SK-N-SH (cell line): ENCODE measurements around the gene EID3. TPM values are rescaled to one million over a fixed set of nuclear protein-coding genes. Genes with fewer than 3 reads are reported as not detected.
"Not testable (repeated sequence)": the region's sequence is repeated elsewhere in the genome, so short reads cannot be mapped to it uniquely, and the experiment has no call there.

Experiments
- CTCF ChIA-PET: fragments of 300-600, 350-600 bp; formaldehyde crosslinking; extraction: SDS; loops from one replicate; lab custom pipeline; 2021; lab: Yijun Ruan, JAX
- POLR2A ChIA-PET: fragments of 350-600 bp; sonication (Branson Sonifier 250); formaldehyde crosslinking; extraction: SDS; loops from one replicate; lab custom pipeline; 2020; ENCODE audit warnings: antibody characterized with exemption, inconsistent platforms; lab: Yijun Ruan, JAX
- DNase-seq: peaks from one replicate; pipeline ENCODE4 v3.0.0; 2012
- H2AFZ ChIP-seq: fragments of 200-600 bp; sonication (generic); 2 replicates; pipeline ENCODE4 v1.8.1; 2016; ENCODE audit warnings: antibody characterized with exemption, mild to moderate bottlenecking, low read depth
- H3F3A ChIP-seq: fragments of 200-600 bp; sonication (generic); replicated peaks from 2 replicates; pipeline ENCODE3; 2016; ENCODE audit warnings: antibody characterized with exemption, mild to moderate bottlenecking; ENCODE audit not compliant: insufficient read depth
- H3K27ac ChIP-seq, 2 experiments: fragments of 200-500 bp in 1 of 2; fragments of 200-600 bp in 1 of 2; sonication (Bioruptor generic) in 1 of 2; sonication (generic), shearing (Covaris generic) in 1 of 2; 2 replicates each; pipeline versions ENCODE4 v1.5.1 to v1.6.1; 2014 to 2016; ENCODE audit warnings: low read depth in 2 of 2, inconsistent platforms in 1 of 2, low read length in 1 of 2, mild to moderate bottlenecking in 1 of 2, mixed read lengths in 1 of 2
- H3K27me3 ChIP-seq: fragments of 200-600 bp; sonication (generic), shearing (Covaris generic); 2 replicates; pipeline ENCODE4 v1.6.1; 2016; ENCODE audit warnings: mixed run types; ENCODE audit not compliant: insufficient read depth
- H3K36me3 ChIP-seq, 2 experiments: fragments of 200-500 bp in 1 of 2; fragments of 200-600 bp in 1 of 2; sonication (Bioruptor generic) in 1 of 2; sonication (generic) in 1 of 2; replicated peaks in 1 of 2; 2 replicates each; pipeline versions ENCODE3 to v1.5.1; 2014 to 2016; ENCODE audit warnings: low read length in 1 of 2, mild to moderate bottlenecking in 1 of 2; ENCODE audit not compliant: insufficient read depth in 2 of 2, control insufficient read depth in 1 of 2
- H3K4me1 ChIP-seq, 2 experiments: fragments of 200-500 bp in 1 of 2; fragments of 200-600 bp in 1 of 2; sonication (Bioruptor generic) in 1 of 2; sonication (generic), shearing (Covaris generic) in 1 of 2; 2 replicates each; pipeline versions ENCODE4 v1.5.1 to v1.6.1; 2014 to 2016; ENCODE audit warnings: low read depth in 1 of 2, low read length in 1 of 2, mixed run types in 1 of 2; ENCODE audit not compliant: insufficient read depth in 2 of 2, control insufficient read depth in 1 of 2
- H3K4me2 ChIP-seq: fragments of 200-600 bp; sonication (generic), shearing (Covaris generic); 2 replicates; pipeline ENCODE4 v1.6.1; 2017; ENCODE audit warnings: mixed run types
- H3K4me3 ChIP-seq, 2 experiments: fragments of 200-500 bp in 1 of 2; fragments of 200-600 bp in 1 of 2; sonication (Bioruptor generic) in 1 of 2; sonication (generic), shearing (Covaris generic) in 1 of 2; 2 replicates each; pipeline versions ENCODE4 v1.5.1 to v1.8.1; 2014 to 2016; ENCODE audit warnings: low read depth in 2 of 2, inconsistent platforms in 1 of 2, low read length in 1 of 2, mild to moderate bottlenecking in 1 of 2, mixed read lengths in 1 of 2, moderate library complexity in 1 of 2
- H3K79me2 ChIP-seq: fragments of 200-600 bp; sonication (generic); 2 replicates; pipeline ENCODE4 v1.8.1; 2017; ENCODE audit warnings: mild to moderate bottlenecking; ENCODE audit not compliant: insufficient read depth
- H3K9ac ChIP-seq: fragments of 200-600 bp; sonication (generic); 2 replicates; pipeline ENCODE4 v1.6.1; 2017; ENCODE audit warnings: mixed run types
- H3K9me2 ChIP-seq: fragments of 200-600 bp; sonication (generic); 2 replicates; pipeline ENCODE4 v1.6.1; 2017; ENCODE audit warnings: mixed run types
- H3K9me3 ChIP-seq: fragments of 200-600 bp; sonication (generic); 2 replicates; pipeline ENCODE4 v1.6.1; 2017; ENCODE audit warnings: mixed run types, mild to moderate bottlenecking, moderate library complexity
- H4K20me1 ChIP-seq: fragments of 200-600 bp; sonication (generic); 2 replicates; pipeline ENCODE4 v1.6.1; 2017; ENCODE audit warnings: mild to moderate bottlenecking, mixed run types; ENCODE audit not compliant: insufficient read depth
- MEF2A ChIP-seq: IDR thresholded peaks from 2 replicates; pipeline ENCODE4 v1.4.0; 2012; ENCODE audit warnings: low read depth, borderline replicate concordance
- NRF1 ChIP-seq: IDR thresholded peaks from 2 replicates; pipeline ENCODE4 v1.6.1; 2012; ENCODE audit warnings: low read depth, mild to moderate bottlenecking, low read length
- RAD21 ChIP-seq: IDR thresholded peaks from 2 replicates; pipeline ENCODE4 v1.6.1; 2012; ENCODE audit warnings: mild to moderate bottlenecking, low read length
- RFX5 ChIP-seq: IDR thresholded peaks from 2 replicates; pipeline ENCODE4 v1.6.1; 2012; ENCODE audit warnings: mild to moderate bottlenecking, improper control_type of control experiment, low read length
- SMC3 ChIP-seq: IDR thresholded peaks from 2 replicates; pipeline ENCODE4 v1.6.1; 2012; ENCODE audit warnings: low read depth, low read length, improper control_type of control experiment
- WGBS: methylation state at CpG from one replicate; pipeline ENCODE4 v1.1.6; 2017; ENCODE audit warnings: low lambda C conversion rate; 5-methylcytosine and 5-hydroxymethylcytosine counted together
- polyA plus RNA-seq, 3 experiments: library from polyadenylated mRNA; depleted of rRNA; stranded (reverse); fragments of >200 nt; gene quantifications; 2 replicates each; pipeline ENCODE4 v1.2.3, GENCODE V29; 2012
- TF ChIP-seq, protein P1 (sequence below): IDR thresholded peaks from 2 replicates; pipeline ENCODE4; 2012
- TF ChIP-seq, protein P2 (sequence below): fragments of 200-600 bp; sonication (generic); IDR thresholded peaks from 2 replicates; pipeline ENCODE4 v1.6.1; 2017; ENCODE audit warnings: antibody characterized with exemption, mild to moderate bottlenecking, moderate library complexity

The EID3 gene
- polyA plus RNA-seq, 1 of the 3 experiments (the other 2 are of a cell fraction): 0.92 TPM

DNA sequence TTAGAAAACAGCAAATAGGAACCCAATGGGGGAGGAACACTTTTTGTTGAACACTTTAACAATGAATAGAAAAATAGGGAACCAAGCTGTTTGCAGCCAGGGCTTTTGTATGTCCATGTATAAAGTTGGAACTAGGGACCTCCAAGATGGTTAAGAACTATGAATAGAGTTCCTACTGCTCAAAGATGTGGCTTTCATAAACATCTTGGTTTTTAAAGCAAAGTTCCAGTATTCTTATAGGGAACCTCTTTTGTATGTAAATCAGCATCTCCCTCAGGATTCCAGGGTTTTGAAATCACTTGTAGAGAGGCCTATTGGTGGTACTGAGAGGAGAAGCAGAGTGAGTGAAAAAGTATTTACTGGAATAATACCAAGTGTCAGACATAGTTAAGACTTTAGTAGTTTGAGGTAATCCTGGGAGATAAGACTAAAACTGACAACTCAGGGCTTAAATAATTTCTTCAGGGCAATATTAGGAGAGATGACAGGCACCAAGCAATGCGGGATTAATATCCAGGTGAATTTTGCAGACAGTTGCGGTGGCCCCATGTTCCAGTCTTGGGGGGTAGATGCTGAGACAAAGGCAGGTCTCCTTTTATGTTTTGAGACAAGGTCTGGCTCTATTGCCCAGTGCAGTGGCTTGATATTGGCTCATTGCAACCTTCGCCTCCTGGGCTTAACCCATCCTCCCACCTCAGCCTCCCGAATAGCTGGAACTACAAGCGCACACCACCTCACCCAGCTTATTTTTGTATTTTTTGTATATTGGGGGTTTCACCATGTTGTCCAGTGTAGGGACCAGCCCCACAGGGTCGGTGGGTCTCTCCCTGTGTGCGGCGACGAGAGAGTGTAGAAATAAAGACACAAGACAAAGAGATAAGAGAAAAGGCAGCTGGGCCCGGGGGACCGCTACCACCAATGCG lies 10.4 kb upstream of the EID3 start:
- Histone ChIP-seq H4K20me1 (peaks cover 84% of the 10 kb centered on the region), H3K4me1 (peaks cover 7 to 10% of the 10 kb centered on the region in 2 experiments; a peak in 3 of 4 replicates), H3K36me3 (peaks cover 34 to 53% of the 10 kb centered on the region in 2 experiments), H3K27ac (no peak overlapping the region), H3K27me3 (no peaks in the 10 kb centered on the region), H3K9ac (no peak overlapping the region), H3K79me2 (peaks cover 98% of the 10 kb centered on the region), H3K9me3 (no peaks in the 10 kb centered on the region), H3K4me3 (no peak overlapping the region), H3K9me2 (no peaks in the 10 kb centered on the region), H3K4me2 (no peak overlapping the region), H3F3A (no peaks in the 10 kb centered on the region), H2AFZ (no peak overlapping the region)
- WGBS: 73% methylated on average over 12 of the region's 12 CpGs
- TF ChIP-seq, protein P1, sequence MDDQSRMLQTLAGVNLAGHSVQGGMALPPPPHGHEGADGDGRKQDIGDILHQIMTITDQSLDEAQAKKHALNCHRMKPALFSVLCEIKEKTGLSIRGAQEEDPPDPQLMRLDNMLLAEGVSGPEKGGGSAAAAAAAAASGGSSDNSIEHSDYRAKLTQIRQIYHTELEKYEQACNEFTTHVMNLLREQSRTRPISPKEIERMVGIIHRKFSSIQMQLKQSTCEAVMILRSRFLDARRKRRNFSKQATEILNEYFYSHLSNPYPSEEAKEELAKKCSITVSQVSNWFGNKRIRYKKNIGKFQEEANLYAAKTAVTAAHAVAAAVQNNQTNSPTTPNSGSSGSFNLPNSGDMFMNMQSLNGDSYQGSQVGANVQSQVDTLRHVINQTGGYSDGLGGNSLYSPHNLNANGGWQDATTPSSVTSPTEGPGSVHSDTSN: 0 out of 2 replicates have a peak, but pooled peaks have one; percentile 12
- TF ChIP-seq MEF2A: no peak
- no peak for TF ChIP-seq SMC3
- TF ChIP-seq NRF1: no peak
- no peak for TF ChIP-seq RFX5
- ChIA-PET CTCF (interaction anchor here (0.9 to 1.5 kb wide), 3 partner anchors 82 to 184 kb away, joined by 3 to 4 read pairs (median 3); no protein-coding TSS in a partner anchor), POLR2A (no interaction called here)
- no peak for DNase-seq

DNA sequence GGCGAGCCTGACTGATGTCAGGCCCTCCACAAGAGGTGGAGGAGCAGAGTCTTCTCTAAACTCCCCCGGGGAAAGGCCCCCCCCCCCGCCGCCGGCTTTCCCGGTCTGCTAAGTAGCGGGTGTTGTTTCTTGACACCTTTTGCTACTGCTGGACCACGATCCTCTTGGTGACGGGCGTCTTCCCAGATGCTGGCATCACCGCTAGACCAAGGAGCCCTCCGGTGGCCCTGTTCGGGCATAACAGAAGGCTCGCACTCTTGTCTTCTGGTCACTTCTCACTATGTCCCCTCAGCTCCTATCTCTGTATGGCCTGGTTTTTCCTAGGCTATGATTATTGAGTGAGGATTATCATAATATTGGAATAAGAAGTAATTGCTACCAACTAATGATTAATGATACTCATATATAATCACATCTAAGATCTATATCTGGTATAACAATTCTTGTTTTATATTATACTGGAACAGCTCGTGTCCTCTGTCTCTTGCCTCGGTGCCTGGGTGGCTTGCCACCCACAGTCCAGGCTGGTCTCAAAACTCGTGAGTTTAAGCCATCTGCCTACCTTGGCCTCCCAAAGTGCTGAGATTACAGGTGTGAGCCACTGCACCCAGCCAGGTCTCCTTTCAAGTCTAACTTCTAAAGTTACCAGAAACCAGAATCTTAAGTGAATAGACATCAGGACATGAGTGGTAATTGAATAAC lies 9.2 kb upstream of the EID3 start:
- H3F3A ChIP-seq, DNase-seq, H3K9me2 ChIP-seq, H3K27me3 ChIP-seq, H3K9ac ChIP-seq, H3K4me2 ChIP-seq, H3K27ac ChIP-seq, H3K4me3 ChIP-seq, H3K9me3 ChIP-seq, H2AFZ ChIP-seq, POLR2A ChIA-PET: not testable (repeated sequence)
- peaks cover 37 to 59% of the 10 kb centered on the region in 2 experiments for H3K36me3 ChIP-seq
- H4K20me1 ChIP-seq: peaks cover 83% of the 10 kb centered on the region
- TF ChIP-seq, protein P2, sequence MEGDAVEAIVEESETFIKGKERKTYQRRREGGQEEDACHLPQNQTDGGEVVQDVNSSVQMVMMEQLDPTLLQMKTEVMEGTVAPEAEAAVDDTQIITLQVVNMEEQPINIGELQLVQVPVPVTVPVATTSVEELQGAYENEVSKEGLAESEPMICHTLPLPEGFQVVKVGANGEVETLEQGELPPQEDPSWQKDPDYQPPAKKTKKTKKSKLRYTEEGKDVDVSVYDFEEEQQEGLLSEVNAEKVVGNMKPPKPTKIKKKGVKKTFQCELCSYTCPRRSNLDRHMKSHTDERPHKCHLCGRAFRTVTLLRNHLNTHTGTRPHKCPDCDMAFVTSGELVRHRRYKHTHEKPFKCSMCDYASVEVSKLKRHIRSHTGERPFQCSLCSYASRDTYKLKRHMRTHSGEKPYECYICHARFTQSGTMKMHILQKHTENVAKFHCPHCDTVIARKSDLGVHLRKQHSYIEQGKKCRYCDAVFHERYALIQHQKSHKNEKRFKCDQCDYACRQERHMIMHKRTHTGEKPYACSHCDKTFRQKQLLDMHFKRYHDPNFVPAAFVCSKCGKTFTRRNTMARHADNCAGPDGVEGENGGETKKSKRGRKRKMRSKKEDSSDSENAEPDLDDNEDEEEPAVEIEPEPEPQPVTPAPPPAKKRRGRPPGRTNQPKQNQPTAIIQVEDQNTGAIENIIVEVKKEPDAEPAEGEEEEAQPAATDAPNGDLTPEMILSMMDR: peak; percentile 56
- TF ChIP-seq SMC3: peak; percentile 40
- TF ChIP-seq RAD21: peak; percentile 64
- WGBS: 62% methylated on average over 11 of the region's 17 CpGs
- CTCF ChIA-PET: interaction anchor here (1.3 kb wide), 1 partner anchor 93 kb away, joined by 3 read pairs; no protein-coding TSS in a partner anchor
- peaks cover 5 to 10% of the 10 kb centered on the region in 2 experiments; a peak in 3 of 4 replicates for H3K4me1 ChIP-seq
- peaks cover 98% of the 10 kb centered on the region for H3K79me2 ChIP-seq
